ENCODE measurements around the gene ATP1B1. TPM values are rescaled to one million over a fixed set of nuclear protein-coding genes. Genes with fewer than 3 reads are reported as not detected.
"Not testable (repeated sequence)": the region's sequence is repeated elsewhere in the genome, so short reads cannot be mapped to it uniquely, and the experiment has no call there.

The ATP1B1 gene
- total RNA-seq, 4 donors from 2014 or later, result 87.0 to 222 (median 153) TPM

- Histone ChIP-seq H3K27ac (no peak overlapping the region), H3K36me3 (peaks cover 0 to 78% (median 3%) of the 10 kb centered on the region in 3 donors), H3K9me3 (no peaks in the 10 kb centered on the region), H3K27me3 (no peaks in the 10 kb centered on the region), H3K4me3 (no peak overlapping the region), H3K4me1 (peaks cover 0 to 41% (median 4%) of the 10 kb centered on the region in 3 donors)
- TF ChIP-seq POLR2A (IDR thresholded peaks at IDR 0.05) (no peak), CTCF (IDR thresholded peaks at IDR 0.05) (no peak)
- intact Hi-C loops (cut with DNase I), result no loop called here
- 50 to 81% methylated on average over 6 of the region's 6 CpGs for WGBS, 2 donors
- DNase-seq, result no peak
Observed at GRCh38 chr1:169122976-169123375, 16.5 kb downstream of the ATP1B1 start.

GRCh38 chr1:169124459-169124858, 18.0 kb downstream of the ATP1B1 start:
- intact Hi-C loops (cut with DNase I), result no loop called here
- no peak for DNase-seq
- Histone ChIP-seq H3K27ac (peak overlapping the region in 1 of 4 donors; percentile 35), H3K27me3 (no peaks in the 10 kb centered on the region), H3K9me3 (no peaks in the 10 kb centered on the region), H3K4me1 (peaks cover 0 to 31% (median 4%) of the 10 kb centered on the region in 3 donors), H3K36me3 (peaks cover 0 to 86% (median 3%) of the 10 kb centered on the region in 3 donors), H3K4me3 (no peak overlapping the region)
- WGBS, 2 donors, result 41 to 51% methylated on average over 2 of the region's 2 CpGs
- TF ChIP-seq POLR2A (IDR thresholded peaks at IDR 0.05), result no peak
- TF ChIP-seq CTCF (IDR thresholded peaks at IDR 0.05), result no peak

GRCh38 chr1:169125597-169125996, 19.1 kb downstream of the ATP1B1 start:
- H3K27me3 ChIP-seq; intact Hi-C loops (cut with DNase I); H3K27ac ChIP-seq; H3K9me3 ChIP-seq; DNase-seq; H3K4me3 ChIP-seq: not testable (repeated sequence)
- peaks cover 0 to 86% (median 3%) of the 10 kb centered on the region in 3 donors for H3K36me3 ChIP-seq
- WGBS, 2 donors, result 93 to 94% methylated on average over 6 of the region's 6 CpGs
- H3K4me1 ChIP-seq, result peaks cover 0 to 31% (median 4%) of the 10 kb centered on the region in 3 donors

GRCh38 chr1:169126335-169126734, 19.8 kb downstream of the ATP1B1 start:
- H3K36me3 ChIP-seq, result peaks cover 0 to 88% (median 3%) of the 10 kb centered on the region in 3 donors
- H3K4me1 ChIP-seq, result peaks cover 0 to 31% (median 4%) of the 10 kb centered on the region in 3 donors
- H3K4me3 ChIP-seq, result no peak overlapping the region
- H3K9me3 ChIP-seq, result no peaks in the 10 kb centered on the region
- no peak overlapping the region for H3K27ac ChIP-seq
- 90 to 92% methylated on average over 3 of the region's 3 CpGs for WGBS, 2 donors
- no peaks in the 10 kb centered on the region for H3K27me3 ChIP-seq
- no peak for DNase-seq
- intact Hi-C loops (cut with DNase I), result no loop called here
- no peak for TF ChIP-seq POLR2A (IDR thresholded peaks at IDR 0.05)
- no peak for TF ChIP-seq CTCF (IDR thresholded peaks at IDR 0.05)

- TF ChIP-seq CTCF (IDR thresholded peaks at IDR 0.05) (no peak), POLR2A (IDR thresholded peaks at IDR 0.05) (no peak)
- intact Hi-C loops (cut with DNase I), result no loop called here
- 32 to 39% methylated on average over 3 of the region's 3 CpGs for WGBS, 2 donors
- no peak overlapping the region for H3K27ac ChIP-seq
- H3K36me3 ChIP-seq, result peaks cover 0 to 89% (median 3%) of the 10 kb centered on the region in 3 donors
- peaks cover 0 to 33% (median 4%) of the 10 kb centered on the region in 3 donors for H3K4me1 ChIP-seq
- H3K9me3 ChIP-seq, result no peaks in the 10 kb centered on the region
- no peaks in the 10 kb centered on the region for H3K27me3 ChIP-seq
- no peak for DNase-seq
- H3K4me3 ChIP-seq, result no peak overlapping the region
Observed at GRCh38 chr1:169127305-169127704, 20.8 kb downstream of the ATP1B1 start.

GRCh38 chr1:169128562-169128961, 22.1 kb downstream of the ATP1B1 start:
- H3K36me3 ChIP-seq, result peaks cover 0 to 92% (median 3%) of the 10 kb centered on the region in 3 donors
- H3K4me1 ChIP-seq, result peaks cover 0 to 40% (median 4%) of the 10 kb centered on the region in 3 donors

More at GRCh38 chr1:169128562-169128961, 22.1 kb downstream of the ATP1B1 start:
- Histone ChIP-seq H3K27ac (no peak overlapping the region), H3K9me3 (no peaks in the 10 kb centered on the region), H3K4me3 (no peak overlapping the region), H3K27me3 (no peaks in the 10 kb centered on the region)
- WGBS, 2 donors, result 81 to 91% methylated on average over 2 of the region's 2 CpGs
- no peak for DNase-seq
- no peak for TF ChIP-seq POLR2A (IDR thresholded peaks at IDR 0.05)
- intact Hi-C loops (cut with DNase I), result no loop called here
